ENCODE results near the gene ZMYND15.
A peak's percentile ranks its signal among the peaks of the same experiment; 100 is the strongest.

The ZMYND15 gene

DNA sequence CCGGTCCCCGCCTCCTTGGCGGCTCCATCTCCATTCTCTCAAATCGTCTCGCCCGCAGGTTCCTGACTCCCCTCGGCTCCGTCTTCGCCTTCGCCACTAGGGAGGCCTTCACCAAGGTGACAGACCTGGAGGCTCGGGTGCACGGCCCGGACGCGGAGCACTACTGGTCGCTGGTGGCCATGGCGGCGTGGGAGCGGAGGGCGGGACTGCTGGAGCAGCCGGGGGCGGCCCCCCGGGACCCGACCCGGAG is 50.0 kb downstream of the ZMYND15 start:
- DNase-seq (ENCODE audit: low read depth, low spot score) = no peak
- H3K4me3 ChIP-seq (ENCODE audit: low read depth, low read length) = peak overlapping the region; percentile 57
- TF ChIP-seq CTCF (IDR thresholded peaks at IDR 0.05; ENCODE audit: low read depth, low read length) = no peak
- in situ Hi-C loops (cut with HindIII; ENCODE audit: low sequenced_read_pairs) = no loop called here

DNA sequence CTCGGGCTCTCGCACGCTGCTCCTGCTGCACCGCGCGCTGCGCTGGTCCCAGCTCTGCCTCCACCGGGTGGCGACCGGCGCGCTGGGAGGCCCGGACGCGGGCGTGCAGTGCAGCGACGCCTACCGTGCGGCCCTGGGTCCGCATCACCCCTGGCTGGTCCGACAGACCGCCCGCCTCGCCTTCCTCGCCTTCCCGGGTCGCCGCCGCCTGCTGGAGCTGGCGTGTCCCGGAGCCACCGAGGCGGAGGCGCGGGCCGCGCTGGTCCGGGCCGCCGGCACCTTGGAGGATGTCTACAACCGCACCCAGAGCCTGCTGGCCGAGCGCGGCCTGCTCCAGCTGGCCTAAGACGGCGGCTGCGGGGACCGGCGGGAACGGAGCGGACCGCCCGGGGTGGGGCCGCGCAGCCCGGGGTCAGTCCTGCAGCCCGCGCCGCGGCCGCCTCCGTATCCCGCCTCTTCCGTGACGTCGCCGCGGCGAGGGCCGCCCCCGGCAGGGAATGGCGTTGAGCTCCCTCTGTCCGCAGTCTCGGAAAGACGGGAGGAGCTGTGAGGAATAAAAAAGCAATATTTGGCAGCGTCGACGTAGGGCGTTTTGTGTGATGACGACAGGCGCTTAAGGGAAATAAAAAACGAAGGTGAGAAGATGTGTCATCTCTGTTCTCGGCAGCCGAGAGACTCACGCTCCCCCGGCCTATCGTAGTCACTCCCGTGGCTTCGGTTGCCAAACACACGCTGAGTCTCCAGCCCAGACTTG is 50.5 kb downstream of the ZMYND15 start:
- TF ChIP-seq CTCF (IDR thresholded peaks at IDR 0.05; ENCODE audit: low read depth, low read length) = peak; percentile 56
- DNase-seq (ENCODE audit: low read depth, low spot score) = peak; percentile 92
- in situ Hi-C loops (cut with HindIII; ENCODE audit: low sequenced_read_pairs) = no loop called here
- H3K4me3 ChIP-seq (ENCODE audit: low read depth, low read length) = peak overlapping the region; percentile 57

- no peak for TF ChIP-seq CTCF (IDR thresholded peaks at IDR 0.05; ENCODE audit: low read depth, low read length)
- DNase-seq (ENCODE audit: low read depth, low spot score) = no peak
- in situ Hi-C loops (cut with HindIII; ENCODE audit: low sequenced_read_pairs) = no loop called here
- H3K4me3 ChIP-seq (ENCODE audit: low read depth, low read length) = peak overlapping the region; percentile 57
Observed at GRCh38 chr17:4790705-4791088, 51.1 kb downstream of the ZMYND15 start.

- H3K4me3 ChIP-seq (ENCODE audit: low read depth, low read length) = no peak overlapping the region
- in situ Hi-C loops (cut with HindIII; ENCODE audit: low sequenced_read_pairs) = no loop called here
- TF ChIP-seq CTCF (IDR thresholded peaks at IDR 0.05; ENCODE audit: low read depth, low read length) = no peak
- DNase-seq (ENCODE audit: low read depth, low spot score) = no peak
Observed at GRCh38 chr17:4795168-4795567, 55.5 kb downstream of the ZMYND15 start.
